Heart right ventricle (tissue), 16 donors: ENCODE results near the gene ELP5. TPM values are rescaled to one million over a fixed set of nuclear protein-coding genes. Genes with fewer than 3 reads are reported as not detected.
A peak's percentile ranks its signal among the peaks of the same experiment; 100 is the strongest.

Experiments used
- ATAC-seq, 8 donors: fragments of 200-7000 bp; cut with Tn5 transposase; one replicate each; pipeline ENCODE4 v1.9.1; 2020; ENCODE audit warnings: mild to moderate bottlenecking in 8 of 8, moderate library complexity in 8 of 8, moderate number of reproducible peaks in 1 of 8
- DNase-seq, 2 donors: peaks; one replicate each; pipeline ENCODE4 v3.0.0-alpha.2; 2020
- H3K27ac ChIP-seq, 10 donors: fragments of 200-600 bp; sonication (generic) in 2 of 10; one replicate each; pipeline versions ENCODE4 v1.5.0 to v1.8.0; 2020 to 2022; ENCODE audit warnings: mild to moderate bottlenecking in 3 of 10
- H3K27me3 ChIP-seq, 7 donors: fragments of 200-600 bp; one replicate each; pipeline ENCODE4 v1.8.0; 2021 to 2022; ENCODE audit warnings: mild to moderate bottlenecking in 2 of 7
- H3K36me3 ChIP-seq, 9 donors: fragments of 200-600 bp; sonication (generic) in 1 of 9; one replicate each; pipeline versions ENCODE4 v1.5.0 to v1.8.0; 2020 to 2022; ENCODE audit warnings: mild to moderate bottlenecking in 2 of 9
- H3K4me1 ChIP-seq, 9 donors: fragments of 200-600 bp; sonication (generic) in 1 of 9; one replicate each; pipeline versions ENCODE4 v1.5.0 to v1.8.0; 2020 to 2022; ENCODE audit warnings: mild to moderate bottlenecking in 4 of 9
- H3K4me3 ChIP-seq, 10 donors: fragments of 200-600 bp; sonication (generic) in 2 of 10; one replicate each; pipeline versions ENCODE4 v1.5.0 to v1.8.0; 2020 to 2022; ENCODE audit warnings: mild to moderate bottlenecking in 7 of 10, moderate library complexity in 2 of 10
- H3K9me3 ChIP-seq, 11 donors: fragments of 200-600 bp in 10 of 11; sonication (generic) in 2 of 11; one replicate each; pipeline versions ENCODE4 v1.5.0 to v1.8.0; 2013 to 2022; ENCODE audit warnings: mild to moderate bottlenecking in 2 of 11, control low read depth in 1 of 11, moderate library complexity in 1 of 11
- CTCF ChIP-seq, 9 donors: fragments of 200-600 bp; sonication (generic) in 2 of 9; IDR thresholded peaks; one replicate each; pipeline versions ENCODE4 v1.5.0 to v1.8.0; 2021 to 2022; ENCODE audit warnings: antibody characterized with exemption in 9 of 9, mild to moderate bottlenecking in 5 of 9, moderate library complexity in 1 of 9
- WGBS, 2 donors: extraction: QIAGEN DNeasy Blood & Tissue Kit; methylation state at CpG; one replicate each; pipeline ENCODE4 v1.1.7; 2013; ENCODE audit warnings: inconsistent platforms in 1 of 2; 5-methylcytosine and 5-hydroxymethylcytosine counted together
- intact Hi-C, 10 donors: fragments of 100-400 bp; cut with DNase I; formaldehyde crosslinking; loops; one replicate each; pipeline versions ENCODE4 v1.11.1 to v1.14.2; 2022
- polyA plus RNA-seq, 2 donors: library from polyadenylated mRNA; stranded (reverse); fragments of 200-250 nt; gene quantifications; one replicate each; pipeline ENCODE4 v1.2.3, GENCODE V29; 2013
- total RNA-seq, 10 donors: library from RNA; stranded (reverse); fragmentation: NEBNext Ultra II Directional in 3 of 10; extraction: Animal tissue kit (Norgen Biotek cat#: 25700) in 3 of 10; gene quantifications; one replicate each; pipeline versions ENCODE4 v1.2.1 to v1.2.4, GENCODE V29; 2021 to 2023
- donor health status: Arrhythmogenic right ventricular cardiomyopathy.
- donor health status: ischemic (EF 13 %, LVEDD 7.1; RV severe dilation, severe dysfunction).
- donor health status: healthy with polysubstance abuse.
- donor health status: DM: no; HTN: yes; CAD: no.
- donor health status: DM: no; HTN: no; CAD: no.
- donor health status: ischemic (EF 25% LVEDD 6.9; RV normal size, moderate dysfunction).
- donor health status: ischemic (EF 25% LVEDD 5.7; RV mildly dilated, moderate dysfunction).
- donor health status: healthy.
- donor health status: DM: yes; HTN: yes; CAD: no.
- donor health status: Ischemic cardiomyopathy.
- donor health status: ischemic (EF 35%, LVEDD 5.7; RV mildly dilated, moderate dysfunction).
- donor health status: nonischemic (EF 11% LVEDD 7.7; RV severe dilation, severe dysfunction).
- donor health status: DM: yes; HTN: yes; CAD: no.
- donor health status: PGD.
- donor health status: ischemic (EF 29% LVEDD 5.4; RV normal size, mild dysfunction).
- donor health status: nonischemic (EF 23%, LVEDD 6.1; RV moderate dilation, normal function).

The ELP5 gene
- total and polyA plus RNA-seq, 12 donors = 29.0 to 110 (median 52.1) TPM

DNA sequence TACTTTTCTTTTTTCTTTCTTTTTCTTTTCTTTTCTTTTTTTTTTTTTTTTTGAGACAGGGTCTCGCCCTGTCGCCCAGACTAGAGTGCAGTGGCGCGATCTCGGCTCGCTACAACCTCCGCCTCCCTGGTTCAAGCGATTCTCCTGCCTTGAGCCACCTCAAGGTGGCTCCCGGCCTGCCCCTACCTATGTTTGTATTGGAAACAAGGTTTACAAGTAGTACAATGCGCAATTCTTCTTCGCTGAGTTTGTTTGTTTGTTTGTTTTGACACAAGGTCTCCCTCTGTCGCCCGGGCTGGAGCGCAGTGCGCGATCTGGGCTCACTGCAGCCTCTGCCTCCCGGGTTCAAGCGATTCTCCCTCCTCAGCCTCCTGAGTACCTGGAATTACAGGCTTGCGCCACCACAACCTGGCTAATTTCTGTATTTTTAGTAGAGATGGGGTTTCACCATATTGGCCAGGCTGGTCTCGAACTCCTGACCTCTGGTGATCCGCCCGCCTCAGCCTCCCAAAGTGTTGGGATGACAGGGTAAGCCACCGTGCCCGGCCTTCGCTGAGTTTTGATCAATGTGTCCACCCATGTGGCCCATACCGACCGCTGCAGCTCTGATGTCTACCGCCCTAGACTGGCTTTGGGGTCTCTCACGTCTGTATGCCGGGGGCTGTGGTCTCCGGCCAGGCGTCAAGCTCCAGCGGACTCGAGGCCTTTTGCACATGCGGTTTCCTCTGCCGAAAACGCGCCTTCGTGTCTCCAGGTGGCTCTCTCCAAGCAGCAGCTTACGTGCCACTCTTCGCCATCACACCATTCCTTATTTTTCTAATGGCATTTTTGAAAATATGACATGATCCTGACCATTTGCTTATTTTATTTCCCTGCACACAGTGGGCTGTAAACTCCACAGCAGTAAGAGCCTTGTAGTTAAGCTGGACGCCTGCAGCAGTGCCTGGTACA is 43.5 kb downstream of the ELP5 start:
- Histone ChIP-seq H3K4me3 (peak overlapping the region in 7 of 10 donors; percentile 7 to 45 (median 29)), H3K4me1 (peaks cover 21 to 61% (median 54%) of the 10 kb centered on the region in 9 donors)
- ATAC-seq = peak in 3 of 8 donors; percentile 1 to 5 (median 3)

DNA sequence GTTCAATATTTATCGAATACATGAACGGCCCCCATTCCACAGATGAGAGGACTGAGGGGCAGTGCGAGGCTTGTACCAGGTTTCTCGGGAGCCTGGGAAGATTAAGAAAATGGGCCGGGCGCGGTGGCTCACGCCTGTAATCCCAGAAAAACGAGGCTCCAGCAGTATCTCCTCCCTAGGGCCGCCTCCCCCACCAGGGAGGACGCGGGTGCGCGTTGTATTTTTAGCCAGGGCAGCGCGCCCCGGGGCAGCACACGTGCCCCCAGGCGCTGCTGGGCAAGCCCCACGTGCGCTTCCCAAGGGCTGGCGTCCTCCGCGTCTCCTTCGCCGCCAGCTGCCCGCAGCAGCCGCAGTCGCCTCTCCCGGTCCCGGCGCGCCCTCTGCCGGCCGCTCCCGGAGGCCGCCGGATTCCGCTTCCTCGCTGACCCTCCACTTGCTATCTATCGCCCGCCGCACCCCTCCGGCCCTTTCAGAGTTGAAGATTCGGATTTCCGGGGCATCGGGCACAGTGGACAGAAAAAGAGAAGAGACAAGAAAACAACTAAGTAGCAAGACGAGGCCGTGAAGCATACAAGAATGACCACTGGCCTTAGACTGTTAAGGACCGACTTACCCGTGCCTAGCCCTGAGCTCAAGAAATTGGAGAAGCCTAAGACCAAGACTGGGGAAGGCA is 44.3 kb downstream of the ELP5 start:
- peak; percentile 91 to 99 (median 96) for TF ChIP-seq CTCF (IDR thresholded peaks at IDR 0.05)
- Histone ChIP-seq H3K36me3 (no peaks in the 10 kb centered on the region), H3K9me3 (no peaks in the 10 kb centered on the region), H3K4me1 (peaks cover 18 to 53% (median 49%) of the 10 kb centered on the region in 9 donors), H3K4me3 (peak overlapping the region in 7 of 10 donors; percentile 7 to 32 (median 14)), H3K27me3 (peaks cover 0 to 58% (median 34%) of the 10 kb centered on the region in 7 donors), H3K27ac (peak overlapping the region; percentile 35 to 85 (median 80))
- intact Hi-C loops = loop anchor here (1.0 to 10.0 kb wide), 10 partner anchors 16 to 252 kb away; partner anchors contain the start of genes SLC16A11 (in 2 of the 10), SLC2A4 (in 2 of the 10), CTDNEP1 (in 1 of the 10) and ELP5 (in 1 of the 10)
- WGBS, 2 donors = 2 to 3% methylated on average over 51 of the region's 51 CpGs
- DNase-seq (peak; percentile 81 to 88), ATAC-seq (peak; percentile 71 to 93 (median 78))

More for the DNA sequence above, 43.5 kb downstream of the ELP5 start:
- no peak for TF ChIP-seq CTCF (IDR thresholded peaks at IDR 0.05)
- Histone ChIP-seq H3K9me3 (no peaks in the 10 kb centered on the region), H3K27me3 (peaks cover 0 to 63% (median 36%) of the 10 kb centered on the region in 7 donors), H3K27ac (peak overlapping the region; percentile 35 to 85 (median 80)), H3K36me3 (no peaks in the 10 kb centered on the region)
- no peak for DNase-seq
- intact Hi-C loops = loop anchor here (1.0 to 10.0 kb wide), 10 partner anchors 15 to 251 kb away; partner anchors contain the start of genes SLC16A11 (in 2 of the 10), SLC2A4 (in 2 of the 10), CTDNEP1 (in 1 of the 10) and ELP5 (in 1 of the 10)
- WGBS, 2 donors = 59 to 61% methylated on average over 42 of the region's 42 CpGs

DNA sequence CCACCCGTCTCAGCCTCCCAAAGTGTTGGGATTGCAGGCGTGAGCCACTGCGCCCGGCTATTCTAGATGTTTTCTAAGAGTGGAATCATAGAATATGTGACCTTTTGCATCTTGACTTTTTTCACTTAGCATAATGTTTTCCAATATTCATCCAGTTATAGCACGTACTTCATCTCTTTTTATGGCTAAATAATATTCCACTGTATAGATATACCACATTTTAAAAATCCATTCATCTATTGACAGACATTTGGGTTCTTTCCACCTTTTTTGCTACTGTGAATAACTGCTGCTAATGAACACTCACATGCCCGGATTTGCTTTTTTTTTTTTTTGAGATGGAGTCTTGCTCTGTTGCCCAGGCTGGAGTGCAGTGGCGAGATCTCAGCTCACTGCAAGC is 52.2 kb downstream of the ELP5 start:
- DNase-seq = no peak
- intact Hi-C loops = loop anchor here in 1 of 10 donors (10.0 kb wide), 1 partner anchor 259 kb away; the partner anchor contains the start of gene SLC16A11
- H3K27me3 ChIP-seq = no peaks in the 10 kb centered on the region
- H3K36me3 ChIP-seq = peaks cover 0 to under 1% (median 0%) of the 10 kb centered on the region in 9 donors
- 96 to 99% methylated on average over 7 of the region's 7 CpGs for WGBS, 2 donors
- no peak for TF ChIP-seq CTCF (IDR thresholded peaks at IDR 0.05)
- ATAC-seq = no peak
- no peak overlapping the region for H3K4me3 ChIP-seq
- no peaks in the 10 kb centered on the region for H3K9me3 ChIP-seq
- peaks cover 0 to 17% (median 12%) of the 10 kb centered on the region in 9 donors for H3K4me1 ChIP-seq
- no peak overlapping the region for H3K27ac ChIP-seq
